K562 (cell line): Measurements from ENCODE around the gene COQ10B. TPM values are rescaled to one million over a fixed set of nuclear protein-coding genes. Genes with fewer than 3 reads are reported as not detected.

Source experiments
- ADNP ChIP-seq: fragments of 200-800 bp; sonication (Bioruptor generic); IDR thresholded peaks from 2 replicates; pipeline ENCODE4 v1.6.1; 2016; ENCODE audit warnings: missing genetic modification characterization, missing compliant biosample characterization
- BHLHE40 ChIP-seq: IDR thresholded peaks from 2 replicates; pipeline ENCODE4 v1.6.1; 2011; ENCODE audit warnings: low read length, improper control_type of control experiment
- CHD2 ChIP-seq: IDR thresholded peaks from 2 replicates; pipeline ENCODE4 v1.6.1; 2011; ENCODE audit warnings: low read depth, low read length
- E2F3 ChIP-seq: fragments of 250-450 bp; sonication (Bioruptor Pico); IDR thresholded peaks from 2 replicates; pipeline ENCODE4 v1.4.0; 2020; ENCODE audit warnings: mild to moderate bottlenecking
- HDAC1 ChIP-seq, 2 experiments: fragments of 450-650 bp; IDR thresholded peaks; 2 replicates each; pipeline ENCODE4 v1.6.1; 2016 to 2017; ENCODE audit warnings: inconsistent platforms in 1 of 2, mild to moderate bottlenecking in 1 of 2, moderate library complexity in 1 of 2
- HIVEP1 ChIP-seq: fragments of 250-450 bp; sonication (Bioruptor Pico); IDR thresholded peaks from 2 replicates; pipeline ENCODE4 v1.4.0; 2020; ENCODE audit warnings: mild to moderate bottlenecking
- HMBOX1 ChIP-seq: sonication (generic); IDR thresholded peaks from 2 replicates; pipeline ENCODE4 v1.6.1; 2016
- HNRNPL ChIP-seq: fragments of 200-400 bp; formaldehyde crosslinking; IDR thresholded peaks from 2 replicates; pipeline ENCODE4 v1.6.1; 2017; ENCODE audit warnings: low read depth, mild to moderate bottlenecking, low read length
- HNRNPUL1 ChIP-seq: fragments of 200-400 bp; formaldehyde crosslinking; IDR thresholded peaks from 2 replicates; pipeline ENCODE4 v1.6.1; 2017; ENCODE audit warnings: low read length
- L3MBTL2 ChIP-seq: fragments of 450-650 bp; IDR thresholded peaks from 2 replicates; pipeline ENCODE4 v1.6.1; 2016; ENCODE audit warnings: mild to moderate bottlenecking, moderate library complexity
- LEF1 ChIP-seq: fragments of 450-650 bp; IDR thresholded peaks from 2 replicates; pipeline ENCODE4 v1.6.1; 2016; ENCODE audit warnings: mild to moderate bottlenecking
- MAFF ChIP-seq: IDR thresholded peaks from 2 replicates; pipeline ENCODE4 v1.6.1; 2012; ENCODE audit warnings: low read length, improper control_type of control experiment
- MEIS2 ChIP-seq: fragments of 450-650 bp; IDR thresholded peaks from 2 replicates; pipeline ENCODE4 v1.6.1; 2014; ENCODE audit warnings: mild to moderate bottlenecking; ENCODE audit not compliant: partially characterized antibody
- NFE2 ChIP-seq: IDR thresholded peaks from 2 replicates; pipeline ENCODE4 v1.6.1; 2014; ENCODE audit warnings: antibody characterized with exemption, low read depth
- NR3C1 ChIP-seq: sonication (generic); formaldehyde crosslinking; IDR thresholded peaks from 2 replicates; pipeline ENCODE4 v1.8.1; 2022; ENCODE audit warnings: missing genetic modification reagents
- POLR2A ChIP-seq: fragments of 450-650 bp; conservative IDR thresholded peaks from 2 replicates; pipeline ENCODE4 v1.6.1; 2016
- SFPQ ChIP-seq: fragments of 200-400 bp; formaldehyde crosslinking; IDR thresholded peaks from 2 replicates; pipeline ENCODE4 v1.6.1; 2017; ENCODE audit warnings: mild to moderate bottlenecking, low read depth, low read length, moderate library complexity
- STAG1 ChIP-seq: sonication (generic); formaldehyde crosslinking; IDR thresholded peaks from 2 replicates; pipeline ENCODE4 v1.5.0; 2020; ENCODE audit warnings: missing genetic modification reagents, borderline replicate concordance
- STAT5B ChIP-seq: fragments of 250-450 bp; sonication (Bioruptor Pico); IDR thresholded peaks from 2 replicates; pipeline ENCODE4 v1.8.0; 2021; ENCODE audit warnings: mild to moderate bottlenecking, inconsistent platforms
- TFAP4 ChIP-seq: sonication (generic); formaldehyde crosslinking; IDR thresholded peaks from 2 replicates; pipeline ENCODE4 v1.8.0; 2022; ENCODE audit warnings: missing genetic modification reagents, mild to moderate bottlenecking, moderate library complexity, borderline replicate concordance
- ZBTB26 ChIP-seq: fragments of 450-650 bp; formaldehyde crosslinking; IDR thresholded peaks from 2 replicates; pipeline ENCODE4 v1.4.0; 2022; ENCODE audit warnings: missing genetic modification characterization
- ZNF280A ChIP-seq: fragments of 450-650 bp; IDR thresholded peaks from 2 replicates; pipeline ENCODE4 v1.6.1; 2018; ENCODE audit warnings: mild to moderate bottlenecking, low read depth; ENCODE audit not compliant: partially characterized antibody
- ZNF830 ChIP-seq: fragments of 250-450 bp; sonication (Bioruptor Pico); IDR thresholded peaks from 2 replicates; pipeline ENCODE4 v1.5.0; 2021; ENCODE audit warnings: mild to moderate bottlenecking
- ZSCAN32 ChIP-seq: fragments of 450-650 bp; formaldehyde crosslinking; IDR thresholded peaks from 2 replicates; pipeline ENCODE4 v1.4.0; 2020; ENCODE audit warnings: mild to moderate bottlenecking, moderate library complexity
- polyA plus RNA-seq, 8 experiments: library from polyadenylated mRNA; depleted of rRNA in 4 of 8; stranded (reverse) in 5 of 8; unstranded in 3 of 8; fragments of >200 nt; fragmentation: Nextera tagmentation in 2 of 8; fragmentation: Illumina TruSeq in 1 of 8; extraction: Ambion mirVana in 2 of 8; extraction: Trizol in 1 of 8; gene quantifications; 2 replicates each; pipeline versions ENCODE4 v1.2.1 to v1.2.3, GENCODE V29; 2011 to 2014; ENCODE audit warnings: inconsistent platforms in 1 of 8, missing spikeins in 1 of 8
- total RNA-seq, 7 experiments: library from RNA; depleted of rRNA in 6 of 7; stranded (reverse); fragments of >200 nt in 6 of 7; fragmentation: Illumina TruSeq in 2 of 7; extraction: Trizol in 2 of 7; gene quantifications; 2 replicates each; pipeline versions ENCODE4 v1.2.1 to v1.2.3, GENCODE V29; 2011 to 2021; ENCODE audit warnings: low replicate concordance in 1 of 7

Gene COQ10B
- total and polyA plus RNA-seq, 9 of the 15 experiments (the other 6 are each of a cell fraction or from before 2014, with no cell fraction given): 3.1 to 13.1 (median 7.7) TPM

- TF ChIP-seq ZNF280A: no peak
- 0 out of 2 replicates have a peak, but pooled peaks have one; percentile 49 for TF ChIP-seq LEF1
- no peak for TF ChIP-seq BHLHE40
- no peak for TF ChIP-seq SFPQ
- TF ChIP-seq ZNF830 (CRISPR knock-in tag): no peak
- TF ChIP-seq ADNP (tag): no peak
- no peak for TF ChIP-seq MAFF
- TF ChIP-seq ZBTB26 (CRISPR knock-in tag): no peak
- peak; percentile 80 for TF ChIP-seq HMBOX1
- no peak; the same call in 1 of the 2 replicates for TF ChIP-seq TFAP4 (CRISPR knock-in tag)
- TF ChIP-seq HIVEP1 (CRISPR knock-in tag): no peak
- TF ChIP-seq POLR2A: peak; percentile 91
- no peak; the same call in 1 of the 2 replicates for TF ChIP-seq E2F3
- TF ChIP-seq HNRNPL: no peak
- peak in 1 of 2 experiments; percentile 77; a peak in 2 of 4 replicates for TF ChIP-seq HDAC1 (IDR thresholded peaks at IDR 0.05)
- no peak for TF ChIP-seq HNRNPUL1
- no peak for TF ChIP-seq STAT5B (CRISPR knock-in tag)
- TF ChIP-seq NFE2: no peak
- no peak for TF ChIP-seq ZSCAN32 (CRISPR knock-in tag)
- TF ChIP-seq L3MBTL2: peak; percentile 37; the same call in 1 of the 2 replicates
- peak; percentile 51 for TF ChIP-seq CHD2
- TF ChIP-seq MEIS2: peak; percentile 89
- no peak for TF ChIP-seq STAG1 (CRISPR knock-in tag)
- no peak for TF ChIP-seq NR3C1
Measured at GRCh38 chr2:197453123-197453913, at the start of gene COQ10B (continued).
